Measurements from ENCODE around the gene RELT.

The RELT gene

DNA sequence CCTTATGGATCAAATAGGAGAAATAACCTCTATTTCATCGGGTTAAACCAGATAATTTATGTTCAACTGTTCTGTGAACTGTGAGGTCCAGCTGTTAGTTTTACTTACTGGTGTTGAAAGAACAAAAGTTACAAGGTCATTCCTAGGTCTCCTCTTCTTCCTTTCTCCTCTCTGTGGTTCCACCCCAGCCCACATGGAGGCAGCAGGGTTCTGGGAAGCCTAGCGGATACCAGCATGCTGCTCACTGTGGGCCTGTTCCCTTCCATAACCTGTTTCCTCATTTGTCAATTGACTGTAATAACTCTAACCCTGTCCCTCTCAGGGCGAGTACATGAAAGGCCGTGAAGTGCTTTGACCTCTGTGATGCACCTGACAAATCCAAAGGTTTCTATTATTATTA is 27.8 kb downstream of the RELT start:
- DNase-seq (ENCODE audit: low read depth, low spot score) = no peak

DNA sequence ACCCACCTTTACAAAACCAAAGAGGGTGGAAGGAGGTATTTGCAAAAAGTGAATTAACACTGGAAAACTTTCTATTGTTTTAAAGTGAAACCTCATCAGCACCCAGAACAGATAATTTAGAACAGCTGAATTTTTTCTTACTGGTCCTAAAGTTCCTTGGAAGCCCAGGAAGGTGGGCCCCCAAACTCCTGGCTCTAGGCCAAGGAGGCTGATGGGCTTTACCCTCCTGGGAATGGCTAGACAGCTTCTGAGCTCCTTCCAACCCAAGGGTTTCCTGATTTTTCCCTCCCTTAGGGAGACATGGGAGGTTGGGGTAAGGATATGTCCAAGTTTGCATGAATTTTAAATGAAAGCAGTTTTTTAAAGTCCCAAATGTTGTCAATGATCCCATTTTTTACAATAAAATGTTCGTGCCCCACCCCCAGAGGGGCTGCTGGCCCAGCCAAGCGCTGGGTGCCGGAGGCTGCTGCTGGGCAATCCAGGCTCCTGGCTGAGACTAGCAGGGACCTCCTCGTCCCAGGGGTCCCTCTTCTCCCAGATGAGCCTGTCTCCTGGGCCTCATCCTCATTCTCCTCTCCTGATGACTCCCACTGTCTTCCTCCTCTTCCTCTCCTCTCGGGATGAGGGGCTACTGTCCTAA is 28.4 kb downstream of the RELT start:
- DNase-seq (ENCODE audit: low read depth, low spot score) = no peak

DNA sequence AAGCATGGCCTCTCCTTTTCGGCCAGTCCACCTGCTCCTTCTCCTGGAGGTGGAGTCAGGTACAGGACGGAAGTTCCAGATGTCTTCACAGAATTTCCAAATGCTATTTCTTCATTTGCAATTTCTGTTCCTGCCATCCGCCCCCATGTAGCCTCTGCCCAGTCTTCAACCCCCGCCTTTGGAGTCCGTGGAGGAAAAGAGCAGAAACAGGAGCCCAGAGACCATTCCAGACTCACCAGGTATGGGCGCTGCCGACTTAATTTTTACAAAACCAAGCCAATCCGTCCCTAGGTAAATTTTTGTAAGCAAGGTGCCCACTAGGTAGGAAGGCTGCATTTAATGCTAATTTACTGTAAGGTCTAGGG is 28.9 kb downstream of the RELT start:
- no peak for DNase-seq (ENCODE audit: low read depth, low spot score)

DNA sequence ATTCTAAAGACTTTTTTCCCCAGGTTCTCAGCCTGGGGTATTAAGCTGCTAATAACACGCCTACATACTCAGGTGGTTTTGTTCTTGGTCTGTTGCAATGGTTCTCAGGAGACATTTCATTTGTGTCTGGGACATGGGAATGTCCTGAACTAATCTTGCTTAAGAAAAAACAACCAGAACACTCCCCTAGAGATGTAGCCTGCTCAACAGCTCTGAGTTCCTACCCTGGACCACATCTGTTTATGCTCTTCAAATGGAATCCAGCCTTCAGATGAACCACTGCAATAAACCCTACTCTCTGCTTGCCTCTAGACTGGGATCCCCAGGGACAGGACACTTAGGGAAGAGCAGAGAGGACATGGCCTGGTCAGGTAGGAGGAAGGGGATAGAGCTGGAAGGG is 29.9 kb downstream of the RELT start:
- no peak for DNase-seq (ENCODE audit: low read depth, low spot score)

DNA sequence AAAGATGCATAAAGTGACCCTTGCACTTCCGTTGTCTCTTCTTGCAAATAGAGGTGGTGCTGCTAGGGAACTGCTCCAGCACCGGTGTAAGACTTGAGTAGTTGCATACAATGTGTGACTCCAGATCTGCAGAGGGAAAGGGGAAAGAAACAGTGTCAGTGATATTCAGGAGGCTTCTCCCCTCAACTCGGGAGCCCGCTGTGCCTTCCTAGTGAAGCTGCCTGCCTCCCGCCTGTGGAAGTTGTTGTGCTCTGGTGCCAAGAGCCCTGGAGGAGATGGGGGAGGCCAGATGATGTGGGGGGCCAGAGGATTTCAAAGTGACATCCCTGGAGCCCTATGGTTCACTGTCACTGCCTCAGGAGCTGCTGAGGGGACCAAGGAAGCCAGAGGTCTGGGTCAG is 30.4 kb downstream of the RELT start:
- no peak for DNase-seq (ENCODE audit: low read depth, low spot score)

DNA sequence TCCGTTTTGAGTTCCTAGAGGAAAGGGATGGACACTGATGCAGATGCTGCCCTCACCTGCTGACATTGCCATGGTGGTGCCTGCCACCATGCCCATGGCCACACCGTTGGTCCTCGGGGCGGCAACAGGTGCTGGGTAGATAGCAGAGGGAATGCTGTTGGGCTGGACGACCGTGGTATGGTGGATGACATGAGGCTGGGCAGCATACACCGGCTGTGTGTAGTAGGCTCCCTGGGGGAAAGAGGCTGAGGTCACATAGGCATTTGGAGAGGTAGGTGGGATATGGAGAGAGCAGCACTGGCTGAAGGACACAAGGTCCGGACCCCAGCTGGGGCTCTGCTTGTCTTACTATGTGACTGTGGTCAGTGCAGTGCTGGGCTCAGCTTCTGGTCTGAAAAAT is 33.2 kb downstream of the RELT start:
- no peak for DNase-seq (ENCODE audit: low read depth, low spot score)

DNA sequence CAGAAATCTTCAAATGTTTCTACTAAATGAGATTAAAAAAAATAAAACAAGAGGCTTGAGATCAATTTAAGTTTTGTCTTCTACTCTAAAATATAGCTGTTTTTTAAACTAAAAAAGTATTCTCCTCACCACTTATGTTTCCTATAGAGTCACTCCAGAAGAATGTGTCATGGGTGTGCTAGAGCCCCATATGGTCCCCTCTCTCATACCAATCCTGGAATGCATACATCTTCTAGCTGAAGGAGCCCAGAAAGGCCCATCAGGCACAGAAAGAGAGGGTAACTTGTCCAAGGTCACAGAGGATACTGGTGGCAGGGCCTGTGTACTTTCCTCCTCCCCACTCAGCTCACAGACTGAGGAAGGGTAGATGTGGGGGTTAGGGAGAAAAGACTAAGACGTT is 34.4 kb downstream of the RELT start:
- no peak for DNase-seq (ENCODE audit: low read depth, low spot score)

DNA sequence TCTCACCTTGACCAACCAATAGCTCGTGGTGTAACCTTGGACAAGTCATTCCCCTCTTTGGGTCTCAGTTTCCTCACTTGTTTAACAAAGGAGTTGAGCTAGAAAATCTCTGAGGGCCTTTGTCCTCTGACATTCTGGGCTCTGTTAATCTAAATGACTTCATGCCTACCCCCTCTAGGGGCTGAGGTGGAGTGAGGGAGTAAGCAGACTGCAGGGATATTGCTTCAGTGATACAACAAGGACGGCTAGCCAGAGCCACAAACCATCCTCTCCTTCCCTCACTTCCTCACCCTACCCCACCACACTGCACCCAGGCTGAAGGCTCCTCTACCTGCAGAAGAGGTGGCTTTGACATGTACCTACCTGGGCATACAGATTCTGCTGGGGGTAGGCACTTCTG is 34.8 kb downstream of the RELT start:
- DNase-seq (ENCODE audit: low read depth, low spot score) = no peak

DNA sequence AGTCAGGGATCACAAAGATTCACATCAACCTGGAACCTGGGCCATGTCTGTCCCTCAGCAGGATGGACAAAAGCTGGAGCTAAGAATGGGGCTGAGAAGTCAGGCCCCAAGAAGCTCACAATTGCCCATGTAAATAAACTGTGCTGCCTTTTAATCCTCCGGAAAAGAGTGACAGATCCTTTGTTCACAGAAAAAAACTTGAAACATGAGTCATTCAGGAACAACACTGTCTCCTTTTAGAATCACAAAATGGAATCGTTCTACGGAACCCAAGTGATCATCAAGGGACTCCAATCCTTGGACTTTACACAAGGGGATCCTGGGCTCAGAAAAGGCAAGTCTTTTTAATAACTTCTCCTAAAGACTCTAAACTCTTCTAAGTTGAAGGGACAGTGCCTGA is 36.1 kb downstream of the RELT start:
- DNase-seq (ENCODE audit: low read depth, low spot score) = no peak

DNA sequence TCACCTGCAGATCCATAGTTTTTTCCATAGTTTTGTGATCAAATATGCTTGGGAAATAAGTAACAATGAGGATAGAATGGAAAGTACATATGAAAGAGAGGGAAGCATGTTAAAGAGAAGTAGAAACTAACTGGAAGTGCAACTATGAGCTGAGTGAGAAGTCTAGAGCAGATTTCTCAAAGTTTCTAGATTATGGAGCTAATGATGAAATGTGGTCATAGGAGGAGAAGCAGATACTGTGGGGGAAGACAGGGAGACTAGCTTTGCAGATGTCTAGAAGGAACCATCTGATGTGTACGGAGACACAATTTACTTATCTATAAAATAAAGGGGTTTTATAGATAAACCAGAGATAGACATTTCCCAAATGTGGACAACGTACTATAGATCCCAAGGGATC is 37.1 kb downstream of the RELT start:
- DNase-seq (ENCODE audit: low read depth, low spot score) = no peak

DNA sequence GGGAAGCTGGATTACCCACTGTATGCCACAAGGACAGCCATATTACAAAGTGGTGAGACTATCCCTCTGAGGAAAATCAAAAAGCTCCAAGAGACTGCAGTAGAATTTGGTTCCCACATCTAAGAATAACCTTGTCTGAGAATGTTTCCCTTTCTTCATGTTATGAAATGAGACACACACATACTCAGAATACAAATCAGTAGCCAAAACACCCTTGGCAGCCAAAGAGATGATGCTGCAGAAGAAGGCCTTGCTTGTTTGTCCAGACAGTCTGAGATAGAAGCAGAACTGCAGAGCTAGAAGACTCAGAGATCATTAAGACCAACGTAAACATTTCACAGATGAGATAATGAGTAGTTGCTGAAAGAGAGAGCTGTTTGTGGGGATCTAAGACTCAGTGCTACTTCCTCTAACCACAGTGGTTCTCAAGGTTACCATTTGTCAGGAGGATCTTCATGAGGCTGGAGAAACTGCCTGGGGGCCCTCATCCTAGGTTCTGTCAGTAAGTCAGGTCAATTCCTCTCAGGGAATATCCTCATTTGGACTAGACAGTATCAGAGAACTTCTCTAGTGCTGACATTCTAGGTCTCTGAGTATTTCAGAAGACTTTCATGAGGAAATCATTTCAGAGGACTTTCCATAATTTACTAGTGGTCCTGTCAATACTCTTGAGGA is 38.9 kb downstream of the RELT start:
- no peak for DNase-seq (ENCODE audit: low read depth, low spot score)

DNA sequence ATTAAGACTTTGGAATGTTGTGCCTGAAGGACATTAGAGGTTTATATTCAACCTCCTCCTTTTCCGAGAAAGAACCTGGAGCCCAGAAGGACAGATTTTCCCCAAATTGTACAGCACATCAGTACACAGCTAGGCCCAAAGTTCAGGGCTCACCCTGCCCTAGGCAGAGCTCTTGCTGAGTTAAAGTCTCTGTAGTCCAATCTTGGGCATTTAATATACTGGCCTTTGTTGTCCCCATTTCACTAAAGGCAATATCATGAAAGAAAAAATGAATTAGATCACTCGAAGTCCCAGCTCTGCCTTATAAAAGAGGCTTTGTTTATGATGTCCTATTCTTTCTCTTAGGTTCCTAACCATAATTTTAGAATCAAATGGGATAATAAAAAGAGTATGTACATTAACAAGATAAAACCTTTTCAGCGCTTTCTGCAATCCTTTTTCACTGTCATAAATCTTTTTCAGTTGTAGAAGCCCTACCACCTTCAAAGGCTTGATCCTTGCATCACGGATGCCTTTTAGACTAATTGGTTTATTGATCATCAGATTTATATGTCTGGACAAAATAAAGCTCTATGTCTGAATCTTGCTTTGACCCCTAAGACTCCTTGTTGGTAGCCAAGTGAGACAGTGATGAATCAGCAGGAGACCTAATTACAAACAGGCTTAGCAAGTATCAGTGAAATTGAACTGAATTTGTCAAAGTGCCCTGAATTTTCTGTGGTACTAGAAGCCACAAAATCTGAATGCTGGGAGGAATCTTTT is 39.8 kb downstream of the RELT start:
- DNase-seq (ENCODE audit: low read depth, low spot score) = no peak

DNA sequence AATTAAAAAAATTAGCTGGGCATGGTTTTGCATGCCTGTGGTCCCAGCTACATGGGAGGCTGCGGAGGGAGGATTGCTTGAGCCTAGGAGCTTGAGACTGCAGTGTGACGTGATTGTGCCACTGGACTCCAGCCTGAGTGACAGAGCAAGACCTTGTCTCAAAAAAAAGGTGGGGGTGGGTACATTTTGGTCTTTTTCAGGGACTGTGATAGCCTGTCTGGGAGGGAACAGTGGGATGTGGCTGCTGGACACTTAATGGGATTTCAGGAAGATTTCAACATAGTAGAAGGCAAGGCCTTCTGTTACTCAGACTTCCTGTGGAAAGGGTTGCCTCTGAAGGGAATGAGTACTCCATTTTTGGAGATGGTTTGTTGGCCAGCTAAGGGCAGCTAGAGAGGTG is 40.6 kb downstream of the RELT start:
- DNase-seq (ENCODE audit: low read depth, low spot score) = no peak

DNA sequence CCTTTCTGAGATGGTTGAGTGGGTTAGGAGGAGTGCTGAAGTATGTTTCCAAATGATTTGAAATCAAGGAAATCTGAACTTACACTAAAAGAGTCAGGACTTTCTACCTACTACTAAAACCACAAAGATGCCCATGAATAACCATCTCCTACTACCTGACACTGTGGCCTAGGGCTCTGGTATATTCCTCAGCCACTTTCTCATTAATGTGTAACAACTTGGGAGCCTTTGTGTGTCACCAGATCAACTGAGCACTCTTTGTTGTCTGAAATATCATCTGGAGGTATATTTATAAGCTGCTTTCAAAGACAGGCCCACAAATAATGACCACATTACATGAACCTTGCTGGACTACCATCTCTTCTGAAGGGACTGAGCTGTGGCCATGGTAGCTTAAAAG is 43.9 kb downstream of the RELT start:
- DNase-seq (ENCODE audit: low read depth, low spot score) = no peak

DNA sequence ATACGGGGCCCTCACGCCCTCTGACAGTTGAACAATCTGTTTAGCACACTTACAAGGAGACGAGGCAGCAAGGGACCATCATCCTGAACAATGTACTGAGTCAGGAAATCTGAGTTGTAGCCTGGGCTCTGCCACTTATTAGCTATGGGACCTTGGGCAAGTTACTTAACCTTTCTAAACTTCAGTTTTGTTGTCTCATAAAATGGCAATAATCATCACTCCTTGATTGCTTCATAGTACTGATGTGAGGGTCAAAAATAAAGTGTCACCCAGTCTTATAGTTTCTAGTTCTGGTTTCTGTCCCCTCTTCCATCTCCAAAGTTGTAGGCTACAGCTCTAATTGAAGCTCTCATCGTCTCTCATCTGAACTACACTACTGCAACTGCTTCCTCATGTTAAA is 46.7 kb downstream of the RELT start:
- DNase-seq (ENCODE audit: low read depth, low spot score) = no peak

DNA sequence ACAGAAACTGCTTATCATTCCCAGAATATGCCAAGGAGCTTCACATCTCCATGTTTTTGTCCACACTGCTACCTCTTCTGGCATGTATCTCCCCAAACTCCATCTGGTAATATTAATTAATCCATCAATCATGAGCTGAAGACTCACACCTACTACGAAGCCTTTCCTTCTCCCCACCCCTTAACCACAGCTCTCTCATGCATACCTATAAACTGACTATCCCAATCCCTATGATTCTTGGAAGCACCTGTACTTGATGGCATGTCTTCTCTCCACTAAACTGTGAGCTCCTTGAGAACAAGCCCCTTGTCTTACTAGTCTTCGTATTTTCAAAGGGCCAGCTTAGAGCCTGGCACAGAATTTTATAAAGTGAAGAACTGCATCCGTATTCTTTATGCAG is 47.3 kb downstream of the RELT start:
- DNase-seq (ENCODE audit: low read depth, low spot score) = no peak

DNA sequence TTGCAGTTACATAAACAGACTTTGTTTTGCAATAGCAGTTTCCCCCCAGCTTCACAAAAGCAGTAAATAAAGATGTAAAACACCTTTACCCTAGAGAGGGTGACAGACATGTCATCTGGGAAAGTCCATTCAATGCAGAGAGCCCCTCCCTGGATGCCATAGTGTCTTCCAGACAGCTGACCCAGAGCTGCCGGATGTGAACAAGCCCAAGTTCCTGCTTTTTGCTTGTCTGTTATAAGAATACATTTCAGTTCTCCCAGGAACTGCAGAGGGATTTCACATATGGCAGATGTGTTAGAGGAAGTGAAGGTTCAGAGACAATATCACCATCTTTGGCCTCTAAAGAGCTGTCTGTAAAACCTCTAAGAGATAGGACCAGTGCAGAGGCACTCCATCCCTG is 48.9 kb downstream of the RELT start:
- DNase-seq (ENCODE audit: low read depth, low spot score) = no peak

DNA sequence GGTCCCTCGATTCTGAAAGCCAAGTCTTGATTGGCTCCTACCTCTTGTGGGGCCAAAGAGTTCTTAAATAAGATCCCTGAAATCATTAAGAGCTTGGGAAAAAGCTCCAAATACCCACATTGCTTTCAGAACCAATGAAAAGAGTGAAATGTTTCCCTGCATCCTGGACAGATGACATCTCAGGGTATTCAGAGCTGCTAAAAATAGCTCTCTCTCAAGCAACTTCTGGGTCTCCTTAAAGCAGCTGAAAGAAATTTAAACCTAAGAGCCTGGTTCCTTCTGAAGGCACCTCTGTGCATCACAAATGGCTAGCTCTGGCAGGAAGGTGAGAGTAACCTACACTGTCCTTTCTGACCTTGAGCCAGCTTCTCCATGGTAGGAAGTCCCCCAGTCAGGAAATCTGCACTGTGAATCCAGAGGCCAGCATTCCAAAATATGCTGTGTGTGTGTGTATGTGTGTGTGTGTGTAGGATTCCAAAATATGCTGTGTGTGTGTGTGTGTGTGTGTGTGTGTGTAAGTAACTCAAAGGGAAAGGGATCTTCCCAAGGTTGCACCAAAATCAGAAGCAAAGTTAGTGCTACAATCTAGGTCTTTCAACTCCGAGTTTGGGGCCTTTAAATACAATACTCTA is 50.1 kb downstream of the RELT start:
- no peak for DNase-seq (ENCODE audit: low read depth, low spot score)

DNA sequence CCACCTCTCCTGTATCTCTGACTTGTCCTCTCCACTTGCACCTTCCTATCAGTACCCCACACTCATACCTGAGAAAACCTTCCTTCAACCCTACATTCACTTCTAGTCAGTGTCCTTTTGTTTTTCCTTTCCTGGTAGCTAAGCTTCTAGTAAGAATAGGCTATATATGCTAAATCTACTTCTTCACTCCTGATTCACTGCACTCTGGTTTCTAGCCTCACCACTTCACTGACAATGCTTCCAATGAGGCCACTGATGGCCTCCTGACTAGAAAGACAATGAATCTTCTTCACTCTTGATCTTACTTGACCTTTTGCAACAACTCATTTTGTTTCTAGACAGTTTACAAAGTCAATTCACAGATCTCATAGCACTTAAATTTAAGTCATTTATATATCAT is 52.0 kb downstream of the RELT start:
- DNase-seq (ENCODE audit: low read depth, low spot score) = no peak

DNA sequence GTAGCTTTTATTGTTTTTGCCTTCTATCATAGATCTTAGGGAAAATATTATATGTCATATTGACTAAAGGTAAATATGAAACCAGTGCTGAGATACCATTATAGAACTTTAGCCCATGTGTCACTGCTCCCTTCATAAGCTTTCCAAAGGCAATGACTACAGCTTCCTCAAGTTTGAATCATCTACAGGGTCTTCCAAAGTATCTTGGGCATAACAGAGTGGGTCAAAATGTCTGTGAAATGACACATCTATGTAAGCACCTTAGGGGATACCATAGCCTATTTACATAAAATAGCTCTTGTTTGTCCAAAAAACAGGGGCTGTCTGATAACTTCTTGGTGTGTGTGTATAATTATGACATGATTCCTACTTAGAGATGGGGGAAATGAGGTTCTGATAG is 52.5 kb downstream of the RELT start:
- DNase-seq (ENCODE audit: low read depth, low spot score) = no peak

DNA sequence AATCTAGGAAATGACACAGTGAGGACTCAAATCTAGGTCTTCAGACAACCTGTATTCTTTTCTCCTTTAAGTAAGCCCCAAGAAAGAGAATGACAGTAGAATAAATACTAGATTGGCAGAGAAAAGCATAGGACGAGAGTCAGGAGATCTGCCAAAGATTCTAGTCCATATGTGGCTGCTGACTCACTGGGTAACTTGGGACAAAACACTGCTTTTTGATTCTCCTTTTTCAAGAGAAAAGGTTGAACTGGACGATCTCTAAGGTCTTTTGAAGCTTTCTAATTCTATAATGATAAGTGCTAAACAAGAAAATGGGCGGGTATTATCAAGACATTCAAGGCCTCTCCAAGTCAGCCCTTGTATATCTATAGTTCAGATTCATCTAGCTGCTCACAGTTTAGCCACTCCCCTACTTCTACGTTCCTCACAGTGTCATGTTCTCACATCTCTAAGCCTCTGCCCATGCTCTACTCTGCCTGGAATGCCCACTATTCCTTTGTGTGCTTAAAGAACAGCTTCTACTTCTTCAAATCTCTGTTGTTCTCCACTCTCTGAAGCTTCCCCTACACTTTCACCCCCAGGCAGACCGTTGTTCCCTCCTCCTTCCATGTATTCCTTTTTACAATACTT is 53.0 kb downstream of the RELT start:
- DNase-seq (ENCODE audit: low read depth, low spot score) = no peak

DNA sequence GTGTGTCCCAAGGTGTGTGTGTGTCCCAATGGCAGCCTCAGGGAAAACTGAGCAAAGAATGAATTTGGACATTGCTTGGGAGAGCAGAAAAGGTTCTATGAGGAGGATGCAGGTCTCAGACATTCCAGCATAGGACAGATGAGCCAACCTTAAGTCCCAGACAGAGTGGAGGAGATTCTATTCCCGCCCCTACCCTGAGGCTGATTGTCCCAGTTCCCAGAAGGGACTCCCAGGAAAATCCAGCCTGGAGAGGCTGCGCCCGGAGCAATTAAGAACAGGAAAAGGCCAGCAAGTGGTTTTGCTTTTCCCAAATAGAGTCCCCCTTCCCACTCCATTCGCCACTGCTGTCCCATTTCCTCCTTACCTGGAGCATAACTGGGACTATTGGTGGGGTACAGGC is 54.1 kb downstream of the RELT start:
- no peak for DNase-seq (ENCODE audit: low read depth, low spot score)
